ENCODE measurements around the gene LYPD4.
"Not testable (repeated sequence)": the region's sequence is repeated elsewhere in the genome, so short reads cannot be mapped to it uniquely, and the experiment has no call there.

Gene LYPD4

GRCh38 chr19:41880329-41880708 lies 35.8 kb upstream of the LYPD4 start:
- no peak overlapping the region for H3K4me3 ChIP-seq (ENCODE audit: low read length)
- H3K9me3 ChIP-seq (ENCODE audit: low read length): no peaks in the 10 kb centered on the region
- H3K4me1 ChIP-seq (ENCODE audit: insufficient read depth, low read length): peaks cover 6% of the 10 kb centered on the region
- H2AFZ ChIP-seq (ENCODE audit: low read depth, low read length): no peak overlapping the region
- peaks cover 34% of the 10 kb centered on the region for H3K27me3 ChIP-seq (ENCODE audit: insufficient read depth, low read length)
- H3K36me3 ChIP-seq (ENCODE audit: insufficient read depth, low read length): no peaks in the 10 kb centered on the region

GRCh38 chr19:41879670-41880328 lies 35.3 kb upstream of the LYPD4 start:
- Histone ChIP-seq H3K9me3 (ENCODE audit: low read length) (no peaks in the 10 kb centered on the region), H3K4me1 (ENCODE audit: insufficient read depth, low read length) (peaks cover 6% of the 10 kb centered on the region), H2AFZ (ENCODE audit: low read depth, low read length) (no peak overlapping the region), H3K27me3 (ENCODE audit: insufficient read depth, low read length) (peaks cover 34% of the 10 kb centered on the region), H3K36me3 (ENCODE audit: insufficient read depth, low read length) (no peaks in the 10 kb centered on the region), H3K4me3 (ENCODE audit: low read length) (no peak overlapping the region)

- H3K4me1 ChIP-seq (ENCODE audit: insufficient read depth, low read length): peaks cover 6% of the 10 kb centered on the region
- no peak overlapping the region for H2AFZ ChIP-seq (ENCODE audit: low read depth, low read length)
- H3K27me3 ChIP-seq (ENCODE audit: insufficient read depth, low read length): peaks cover 34% of the 10 kb centered on the region
- no peaks in the 10 kb centered on the region for H3K9me3 ChIP-seq (ENCODE audit: low read length)
- H3K36me3 ChIP-seq (ENCODE audit: insufficient read depth, low read length): no peaks in the 10 kb centered on the region
- H3K4me3 ChIP-seq (ENCODE audit: low read length): no peak overlapping the region
Observed at GRCh38 chr19:41879080-41879479, 34.6 kb upstream of the LYPD4 start.

DNA sequence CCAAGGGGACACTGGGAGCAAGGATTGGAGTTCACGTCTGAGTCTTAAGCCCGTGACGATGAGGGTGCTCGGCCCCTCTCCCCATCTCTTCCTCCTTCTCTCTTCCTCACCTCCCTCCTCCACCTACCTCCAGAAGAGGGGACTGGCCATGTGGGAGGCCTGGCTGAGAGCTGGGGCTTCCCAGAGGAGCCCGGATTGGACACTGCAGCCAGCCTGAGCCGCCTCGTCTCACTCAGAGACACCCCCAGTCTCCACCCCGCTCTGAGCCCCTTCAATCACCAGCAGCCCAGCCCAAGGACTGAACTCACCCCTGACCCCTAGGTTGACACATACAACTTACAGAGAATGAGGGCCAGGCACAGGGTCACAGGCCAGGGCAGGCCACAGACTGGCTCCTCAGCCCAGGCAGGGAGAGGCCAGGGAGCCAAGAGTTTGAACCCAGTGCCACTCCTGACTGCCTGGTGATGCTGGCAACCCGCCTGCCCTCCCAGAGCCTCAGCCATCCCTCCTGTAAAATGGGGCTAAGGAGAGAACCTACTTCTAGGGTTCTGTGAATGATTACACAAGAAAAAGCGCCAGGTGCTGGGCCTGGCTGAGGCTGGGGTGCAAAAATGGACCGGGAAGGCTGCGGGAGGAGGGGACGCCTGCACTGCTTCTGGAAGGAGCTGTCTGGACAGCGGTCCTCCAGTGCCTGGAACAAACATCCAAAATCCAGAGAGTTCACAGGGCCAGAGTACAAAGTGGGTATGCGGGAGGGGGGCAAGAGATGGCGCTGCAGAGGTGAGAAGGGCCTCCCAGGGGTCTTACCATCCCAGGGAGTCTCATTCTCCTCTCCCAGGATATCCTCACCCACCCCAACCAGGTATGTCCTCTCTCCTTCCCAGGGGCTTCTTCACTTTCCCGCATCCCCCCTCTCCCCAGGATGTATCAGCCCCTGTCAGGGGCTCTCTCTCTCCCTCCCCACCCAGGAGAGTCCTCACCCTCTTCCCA lies 33.7 kb upstream of the LYPD4 start:
- Histone ChIP-seq H3K27me3 (ENCODE audit: insufficient read depth, low read length) (peaks cover 30% of the 10 kb centered on the region), H3K9me3 (ENCODE audit: low read length) (no peaks in the 10 kb centered on the region), H3K36me3 (ENCODE audit: insufficient read depth, low read length) (no peaks in the 10 kb centered on the region), H2AFZ (ENCODE audit: low read depth, low read length) (no peak overlapping the region), H3K4me1 (ENCODE audit: insufficient read depth, low read length) (no peaks in the 10 kb centered on the region), H3K4me3 (ENCODE audit: low read length) (no peak overlapping the region)

- peaks cover 22% of the 10 kb centered on the region for H3K27me3 ChIP-seq (ENCODE audit: insufficient read depth, low read length)
- H2AFZ ChIP-seq (ENCODE audit: low read depth, low read length): no peak within 1 kb of the TSS
- H3K4me1 ChIP-seq (ENCODE audit: insufficient read depth, low read length): no peaks in the 10 kb centered on the region
- no peaks in the 10 kb centered on the region for H3K36me3 ChIP-seq (ENCODE audit: insufficient read depth, low read length)
- H3K9me3 ChIP-seq (ENCODE audit: low read length): no peaks in the 10 kb centered on the region
- H3K4me3 ChIP-seq (ENCODE audit: low read length): no peak within 1 kb of the TSS
Observed at GRCh38 chr19:41876847-41877832, 32.7 kb upstream of the LYPD4 start, which contains the start of gene CD79A. CD79A (plus strand) TSS chr19:41877279; CDS start chr19:41877305, 26 bp downstream.

- H2AFZ ChIP-seq (ENCODE audit: low read depth, low read length); H3K4me1 ChIP-seq (ENCODE audit: insufficient read depth, low read length); H3K4me3 ChIP-seq (ENCODE audit: low read length); H3K9me3 ChIP-seq (ENCODE audit: low read length): not testable (repeated sequence)
- Histone ChIP-seq H3K36me3 (ENCODE audit: insufficient read depth, low read length) (peaks cover 10% of the 10 kb centered on the region), H3K27me3 (ENCODE audit: insufficient read depth, low read length) (peaks cover 15% of the 10 kb centered on the region)
Observed at GRCh38 chr19:41875973-41876372, 31.5 kb upstream of the LYPD4 start.

DNA sequence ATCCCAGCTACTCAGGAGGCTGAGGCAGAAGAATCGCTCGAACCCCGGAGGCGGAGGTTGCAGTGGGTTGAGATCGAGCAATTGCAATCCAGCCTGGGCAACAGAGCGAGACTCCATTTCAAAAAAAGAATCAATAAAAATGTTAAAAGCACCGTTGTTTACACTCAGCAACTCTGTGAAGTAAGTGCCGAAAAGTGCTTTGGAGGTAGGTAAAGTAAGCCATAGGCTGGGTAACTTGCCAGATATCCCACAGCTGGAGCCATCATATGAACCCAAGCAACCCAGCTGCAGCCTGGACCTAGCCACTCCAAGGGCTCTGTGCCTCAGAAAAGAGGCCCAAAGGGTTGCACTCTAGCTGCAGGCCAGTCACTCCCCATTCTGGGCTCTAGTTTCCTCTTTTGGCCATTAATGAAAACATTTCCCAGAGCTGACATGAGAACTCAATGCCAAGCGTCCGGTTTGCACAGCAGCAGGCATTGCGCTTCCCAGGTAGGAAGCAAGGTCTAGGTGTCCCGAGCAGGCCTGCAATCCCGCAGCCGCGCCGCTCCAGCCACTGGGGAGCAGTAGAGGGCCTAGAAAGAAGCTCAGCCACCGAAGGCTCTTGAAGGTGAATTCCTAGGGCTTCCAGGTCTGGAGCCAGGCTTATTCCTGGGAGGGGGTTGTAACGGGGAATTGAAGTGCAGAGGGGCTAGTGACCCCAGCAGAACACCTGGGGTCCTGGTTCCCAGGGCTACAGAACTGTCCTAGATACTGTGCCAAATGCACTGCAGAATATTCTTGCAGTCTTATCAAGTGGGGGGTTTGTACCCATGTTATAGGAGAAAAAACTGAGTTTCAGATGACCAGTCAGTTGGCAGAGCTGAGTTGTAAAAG lies 28.5 kb upstream of the LYPD4 start:
- peaks cover 38% of the 10 kb centered on the region for H3K36me3 ChIP-seq (ENCODE audit: insufficient read depth, low read length)
- H3K9me3 ChIP-seq (ENCODE audit: low read length): no peaks in the 10 kb centered on the region
- H3K4me3 ChIP-seq (ENCODE audit: low read length): no peak overlapping the region
- H3K27me3 ChIP-seq (ENCODE audit: insufficient read depth, low read length): peaks cover 10% of the 10 kb centered on the region
- H3K4me1 ChIP-seq (ENCODE audit: insufficient read depth, low read length): no peaks in the 10 kb centered on the region
- H2AFZ ChIP-seq (ENCODE audit: low read depth, low read length): no peak overlapping the region

- no peaks in the 10 kb centered on the region for H3K4me1 ChIP-seq (ENCODE audit: insufficient read depth, low read length)
- H3K27me3 ChIP-seq (ENCODE audit: insufficient read depth, low read length): peaks cover 7% of the 10 kb centered on the region
- peaks cover 44% of the 10 kb centered on the region for H3K36me3 ChIP-seq (ENCODE audit: insufficient read depth, low read length)
- no peak overlapping the region for H2AFZ ChIP-seq (ENCODE audit: low read depth, low read length)
- no peaks in the 10 kb centered on the region for H3K9me3 ChIP-seq (ENCODE audit: low read length)
- no peak overlapping the region for H3K4me3 ChIP-seq (ENCODE audit: low read length)
Observed at GRCh38 chr19:41872384-41872774, 27.9 kb upstream of the LYPD4 start.

DNA sequence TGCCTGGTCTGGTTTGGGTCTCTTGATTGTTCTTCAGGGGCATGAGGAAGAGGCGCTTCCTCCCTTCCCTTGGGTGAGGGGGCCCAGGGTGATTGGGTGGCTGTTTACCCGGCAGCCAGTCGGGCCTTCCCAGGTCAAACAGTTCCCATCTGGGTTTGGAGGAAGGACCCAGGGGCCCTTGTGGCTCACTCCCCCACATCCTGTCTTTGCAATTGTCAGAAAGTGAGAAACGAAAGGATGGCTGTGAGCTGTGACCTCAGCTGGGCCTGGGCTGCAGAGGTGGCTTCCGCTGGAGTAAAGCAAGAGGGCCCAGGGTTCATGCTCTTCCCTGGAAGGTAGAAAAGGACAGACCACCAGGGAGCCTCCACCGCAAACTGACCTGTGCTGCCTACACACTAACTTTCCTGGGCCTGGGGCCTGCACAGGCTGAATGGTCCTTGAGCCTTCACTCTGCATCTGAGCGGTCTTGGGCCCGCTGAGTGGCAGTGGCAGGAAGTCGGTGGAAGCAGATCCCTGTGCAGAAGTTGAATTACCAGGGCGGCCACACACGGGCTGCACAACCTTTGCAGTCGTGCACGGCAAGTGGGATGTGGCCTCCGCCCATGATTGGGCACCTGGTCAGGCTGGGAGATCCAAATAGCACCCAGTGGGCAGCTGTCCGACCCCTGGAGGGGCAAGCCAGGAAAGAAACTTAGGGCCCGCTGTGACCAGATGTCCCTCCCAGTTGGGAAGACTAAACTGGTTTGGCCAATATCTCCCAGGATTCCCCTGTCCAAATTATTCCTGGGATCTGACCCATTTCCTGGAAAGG lies 27.3 kb upstream of the LYPD4 start:
- Histone ChIP-seq H3K36me3 (ENCODE audit: insufficient read depth, low read length) (peaks cover 47% of the 10 kb centered on the region), H3K4me3 (ENCODE audit: low read length) (no peak overlapping the region), H3K27me3 (ENCODE audit: insufficient read depth, low read length) (peaks cover 2% of the 10 kb centered on the region), H2AFZ (ENCODE audit: low read depth, low read length) (no peak overlapping the region), H3K4me1 (ENCODE audit: insufficient read depth, low read length) (no peaks in the 10 kb centered on the region), H3K9me3 (ENCODE audit: low read length) (no peaks in the 10 kb centered on the region)

DNA sequence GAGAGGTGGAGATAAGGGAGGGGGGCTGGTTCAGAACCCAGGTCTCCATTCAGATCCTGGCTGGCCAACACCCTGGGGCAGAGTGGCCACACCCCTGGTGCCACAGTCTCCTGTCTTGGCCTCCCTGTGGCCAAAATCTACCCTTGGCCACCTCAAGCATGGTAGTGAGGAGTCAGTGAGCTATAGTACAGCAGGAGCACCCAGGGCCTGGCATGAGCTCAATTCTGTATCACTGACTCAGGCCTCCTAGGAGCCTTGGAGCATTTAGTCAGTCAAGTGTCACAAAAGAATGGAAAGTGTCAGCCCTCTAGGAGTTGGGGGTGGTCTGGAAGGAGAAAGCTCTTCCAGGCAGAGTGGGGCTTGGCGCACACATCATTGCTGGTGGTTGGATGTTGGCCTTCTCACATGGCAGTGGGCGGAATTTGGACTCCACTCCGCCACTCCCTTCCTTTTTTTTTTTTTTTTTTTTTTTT lies 26.0 kb upstream of the LYPD4 start:
- H3K4me1 ChIP-seq (ENCODE audit: insufficient read depth, low read length): no peaks in the 10 kb centered on the region
- H3K4me3 ChIP-seq (ENCODE audit: low read length): no peak overlapping the region
- peaks cover 53% of the 10 kb centered on the region for H3K36me3 ChIP-seq (ENCODE audit: insufficient read depth, low read length)
- H3K9me3 ChIP-seq (ENCODE audit: low read length): no peaks in the 10 kb centered on the region
- H3K27me3 ChIP-seq (ENCODE audit: insufficient read depth, low read length): no peaks in the 10 kb centered on the region
- no peak overlapping the region for H2AFZ ChIP-seq (ENCODE audit: low read depth, low read length)

DNA sequence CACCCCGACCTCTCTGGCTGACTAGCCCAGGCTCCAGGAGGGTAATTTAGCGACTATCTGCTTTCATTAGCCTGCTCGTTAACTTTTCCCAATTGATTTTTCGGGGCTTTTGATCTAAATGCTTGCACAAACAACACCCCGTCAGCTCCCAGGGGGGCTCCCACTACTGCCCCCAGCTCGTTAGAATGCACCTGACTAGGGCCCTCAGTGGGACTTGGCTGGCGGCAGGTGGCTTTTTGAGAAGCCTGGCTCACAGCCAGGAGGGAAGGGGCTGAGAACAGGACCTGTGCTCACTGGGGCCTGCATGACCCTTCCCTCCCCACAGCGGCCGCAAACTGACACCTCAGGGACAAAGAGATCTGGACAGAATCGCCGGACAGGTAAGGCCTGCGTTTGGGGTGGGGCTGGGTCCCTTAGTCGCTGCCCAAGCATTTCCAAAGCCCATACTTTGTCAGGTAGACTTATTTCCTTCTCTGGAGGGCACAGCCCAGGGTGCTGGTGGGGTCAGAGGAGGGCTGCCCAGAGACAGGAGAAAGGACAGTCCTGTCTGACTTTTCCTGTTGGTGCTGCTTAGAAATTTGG lies 25.0 kb upstream of the LYPD4 start:
- Histone ChIP-seq H3K4me1 (ENCODE audit: insufficient read depth, low read length) (no peaks in the 10 kb centered on the region), H3K9me3 (ENCODE audit: low read length) (no peaks in the 10 kb centered on the region), H3K36me3 (ENCODE audit: insufficient read depth, low read length) (peaks cover 63% of the 10 kb centered on the region), H2AFZ (ENCODE audit: low read depth, low read length) (no peak overlapping the region), H3K27me3 (ENCODE audit: insufficient read depth, low read length) (no peaks in the 10 kb centered on the region), H3K4me3 (ENCODE audit: low read length) (no peak overlapping the region)

All from neuron (in vitro differentiated cells).